H1 (cell line): ENCODE results near the gene ADPRH.

ENCODE experiments used
- CBX8 ChIP-seq: fragments of 300-800, 300-1000 bp; sonication (generic); IDR thresholded peaks from 2 replicates; pipeline ENCODE4 v1.7.1; 2016; ENCODE audit warnings: low read depth, low read length, borderline replicate concordance
- CTCF ChIP-seq, 3 experiments: IDR thresholded peaks; 1 replicate in 2 of 3; 2 replicates in 1 of 3; pipeline versions ENCODE4 v1.5.1 to v1.6.1; 2011; ENCODE audit warnings: low read length in 3 of 3, mild to moderate bottlenecking in 3 of 3, inconsistent platforms in 2 of 3, low read depth in 1 of 3, moderate library complexity in 1 of 3; ENCODE audit not compliant: insufficient read depth in 1 of 3; ENCODE audit errors: control extremely low read depth in 1 of 3
- POLR2A ChIP-seq, 2 experiments: IDR thresholded peaks; 1 replicate in 1 of 2; 2 replicates in 1 of 2; pipeline ENCODE4 v1.6.1; 2011; ENCODE audit warnings: low read depth in 2 of 2, low read length in 2 of 2, mild to moderate bottlenecking in 2 of 2; ENCODE audit errors: control extremely low read depth in 1 of 2
- POLR2AphosphoS5 ChIP-seq: IDR thresholded peaks from 2 replicates; pipeline ENCODE4 v1.6.1; 2011; ENCODE audit warnings: low read depth, low read length
- SIRT6 ChIP-seq: IDR thresholded peaks from one replicate; pipeline ENCODE4 v1.7.1; 2012; ENCODE audit warnings: low read length, inconsistent platforms
- TAF1 ChIP-seq: IDR thresholded peaks from 2 replicates; pipeline ENCODE4 v1.6.1; 2011; ENCODE audit warnings: mild to moderate bottlenecking, low read depth, low read length
- USF2 ChIP-seq: IDR thresholded peaks from 2 replicates; pipeline ENCODE4 v1.6.1; 2011; ENCODE audit warnings: low read length, improper control_type of control experiment
- YY1 ChIP-seq: IDR thresholded peaks from 2 replicates; pipeline ENCODE4 v1.6.1; 2011; ENCODE audit warnings: low read depth, mild to moderate bottlenecking, low read length
- ZNF274 ChIP-seq: IDR thresholded peaks from 2 replicates; pipeline ENCODE4 v1.7.0; 2012; ENCODE audit warnings: low read length, borderline replicate concordance; ENCODE audit errors: extremely low read depth

- TF ChIP-seq YY1 (no peak), CTCF (IDR thresholded peaks at IDR 0.05; ENCODE audit: control extremely low read depth in 1 of 3, insufficient read depth in 1 of 3, low read depth in 1 of 3, low read length in 3 of 3) (no peak), POLR2AphosphoS5 (no peak), USF2 (no peak), POLR2A (IDR thresholded peaks at IDR 0.05; ENCODE audit: control extremely low read depth in 1 of 2, low read depth in 2 of 2, low read length in 2 of 2) (no peak), TAF1 (no peak), CBX8 (no peak), ZNF274 (no peak), SIRT6 (no peak)
Measured at GRCh38 chr3:119586733-119587172, 7.5 kb downstream of the ADPRH start.
